ENCODE data around the gene OR7G1. TPM values are rescaled to one million over a fixed set of nuclear protein-coding genes. Genes with fewer than 3 reads are reported as not detected.
"Not testable (repeated sequence)": the region's sequence is repeated elsewhere in the genome, so short reads cannot be mapped to it uniquely, and the experiment has no call there.

Gene OR7G1
- total RNA-seq, 1 experiment from 2014 or later: not detected

DNA sequence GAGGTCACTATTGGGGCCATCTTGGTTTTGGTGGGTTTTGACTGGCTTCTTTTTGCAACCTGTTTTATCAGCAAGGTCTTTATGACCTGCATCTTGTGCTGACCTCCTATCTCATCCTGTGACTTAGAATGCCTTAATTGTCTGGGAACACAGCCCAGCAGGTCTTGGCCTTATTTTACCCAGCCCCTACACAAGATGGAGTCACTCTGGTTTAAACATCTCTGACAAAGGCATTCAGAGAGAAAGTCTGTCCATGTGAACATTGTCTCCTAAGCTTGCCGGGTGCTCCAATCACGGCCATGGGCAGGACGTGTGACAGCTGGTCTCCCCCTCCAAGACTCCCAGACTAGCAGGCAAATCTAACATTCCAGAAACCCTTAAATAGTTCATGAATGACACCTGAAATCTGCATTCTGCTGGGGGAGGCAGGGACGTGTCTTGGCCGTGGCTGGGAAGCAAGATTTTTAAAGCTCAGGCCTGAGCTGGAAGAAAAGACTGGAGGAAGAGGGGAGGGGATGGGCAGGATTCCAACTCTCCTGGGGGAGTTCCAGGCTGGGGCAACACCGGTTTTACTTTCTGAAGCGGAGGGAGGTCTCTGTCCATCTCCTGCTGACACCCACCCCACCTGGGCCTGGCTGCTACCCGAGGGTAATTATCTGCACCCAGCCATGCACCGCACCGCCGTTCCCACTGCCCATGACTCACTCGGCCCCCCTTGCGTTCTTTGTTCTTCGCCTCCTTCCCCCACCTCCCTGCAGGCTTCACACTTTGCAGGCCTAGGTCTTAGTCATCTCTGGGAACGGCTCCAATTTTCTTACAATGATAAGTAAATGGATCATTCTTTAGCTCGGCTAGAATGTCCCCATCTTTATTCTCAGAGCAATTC, 40.3 kb downstream of the OR7G1 start:
- H3K27ac Mint-ChIP-seq (ENCODE audit: unreplicated experiment): no peak overlapping the region
- POLR2A ChIA-PET: no interaction called here
- H3K36me3 Mint-ChIP-seq (ENCODE audit: insufficient read depth, unreplicated experiment): no peaks in the 10 kb centered on the region
- H3K27me3 ChIP-seq (replicated peaks; ENCODE audit: control insufficient read depth, insufficient read depth, low read length): no peaks in the 10 kb centered on the region
- H3K4me3 ChIP-seq (ENCODE audit: low read depth, low read length): no peak overlapping the region
- H3K36me3 ChIP-seq (ENCODE audit: control insufficient read depth, insufficient read depth, low read length): no peaks in the 10 kb centered on the region
- no peaks in the 10 kb centered on the region for H3K4me1 ChIP-seq
- H3K9me3 Mint-ChIP-seq (ENCODE audit: unreplicated experiment): no peaks in the 10 kb centered on the region
- TF ChIP-seq, protein P1, sequence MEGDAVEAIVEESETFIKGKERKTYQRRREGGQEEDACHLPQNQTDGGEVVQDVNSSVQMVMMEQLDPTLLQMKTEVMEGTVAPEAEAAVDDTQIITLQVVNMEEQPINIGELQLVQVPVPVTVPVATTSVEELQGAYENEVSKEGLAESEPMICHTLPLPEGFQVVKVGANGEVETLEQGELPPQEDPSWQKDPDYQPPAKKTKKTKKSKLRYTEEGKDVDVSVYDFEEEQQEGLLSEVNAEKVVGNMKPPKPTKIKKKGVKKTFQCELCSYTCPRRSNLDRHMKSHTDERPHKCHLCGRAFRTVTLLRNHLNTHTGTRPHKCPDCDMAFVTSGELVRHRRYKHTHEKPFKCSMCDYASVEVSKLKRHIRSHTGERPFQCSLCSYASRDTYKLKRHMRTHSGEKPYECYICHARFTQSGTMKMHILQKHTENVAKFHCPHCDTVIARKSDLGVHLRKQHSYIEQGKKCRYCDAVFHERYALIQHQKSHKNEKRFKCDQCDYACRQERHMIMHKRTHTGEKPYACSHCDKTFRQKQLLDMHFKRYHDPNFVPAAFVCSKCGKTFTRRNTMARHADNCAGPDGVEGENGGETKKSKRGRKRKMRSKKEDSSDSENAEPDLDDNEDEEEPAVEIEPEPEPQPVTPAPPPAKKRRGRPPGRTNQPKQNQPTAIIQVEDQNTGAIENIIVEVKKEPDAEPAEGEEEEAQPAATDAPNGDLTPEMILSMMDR (IDR thresholded peaks at IDR 0.05; ENCODE audit: insufficient read depth in 1 of 2, low read depth in 1 of 2, low read length in 1 of 2, severe bottlenecking in 1 of 2, unreplicated experiment in 1 of 2): no peak
- no peaks in the 10 kb centered on the region for H3K9me3 ChIP-seq
- BruUV-seq (replicated peaks): no TSS peak
- DNase-seq: no peak
- H3K27me3 Mint-ChIP-seq (ENCODE audit: insufficient read depth, unreplicated experiment): no peaks in the 10 kb centered on the region
- no peak overlapping the region for H3K4me3 Mint-ChIP-seq (ENCODE audit: unreplicated experiment)
- intact Hi-C loops (cut with micrococcal nuclease; ENCODE audit: unreplicated experiment): no loop called here
- H3K4me1 Mint-ChIP-seq (ENCODE audit: low read depth, unreplicated experiment): no peaks in the 10 kb centered on the region
- CTCF ChIA-PET: no interaction called here

- no TSS peak for BruUV-seq (replicated peaks)
These were observed 41.8 kb downstream of the OR7G1 start for GRCh38 chr19:9073806-9074205.

GRCh38 chr19:9071720-9072119, 43.8 kb downstream of the OR7G1 start:
- BruUV-seq (replicated peaks); CTCF ChIA-PET; H3K4me1 Mint-ChIP-seq (ENCODE audit: low read depth, unreplicated experiment); H3K27me3 ChIP-seq (replicated peaks; ENCODE audit: control insufficient read depth, insufficient read depth, low read length); H3K27ac Mint-ChIP-seq (ENCODE audit: unreplicated experiment); POLR2A ChIA-PET; intact Hi-C loops (cut with micrococcal nuclease; ENCODE audit: unreplicated experiment); H3K36me3 ChIP-seq (ENCODE audit: control insufficient read depth, insufficient read depth, low read length); H3K4me1 ChIP-seq; H3K9me3 Mint-ChIP-seq (ENCODE audit: unreplicated experiment); H3K4me3 ChIP-seq (ENCODE audit: low read depth, low read length); H3K4me3 Mint-ChIP-seq (ENCODE audit: unreplicated experiment); H3K27me3 Mint-ChIP-seq (ENCODE audit: insufficient read depth, unreplicated experiment); H3K9me3 ChIP-seq; DNase-seq; H3K36me3 Mint-ChIP-seq (ENCODE audit: insufficient read depth, unreplicated experiment): not testable (repeated sequence)

More at GRCh38 chr19:9073806-9074205, 41.8 kb downstream of the OR7G1 start:
- no peaks in the 10 kb centered on the region for H3K36me3 ChIP-seq (ENCODE audit: control insufficient read depth, insufficient read depth, low read length)
- no peaks in the 10 kb centered on the region for H3K4me1 ChIP-seq
- H3K4me1 Mint-ChIP-seq (ENCODE audit: low read depth, unreplicated experiment): no peaks in the 10 kb centered on the region
- intact Hi-C loops (cut with micrococcal nuclease; ENCODE audit: unreplicated experiment): no loop called here
- H3K9me3 ChIP-seq: no peaks in the 10 kb centered on the region
- TF ChIP-seq, protein P1 (IDR thresholded peaks at IDR 0.05; ENCODE audit: insufficient read depth in 1 of 2, low read depth in 1 of 2, low read length in 1 of 2, severe bottlenecking in 1 of 2, unreplicated experiment in 1 of 2): no peak
- H3K27me3 ChIP-seq (replicated peaks; ENCODE audit: control insufficient read depth, insufficient read depth, low read length): no peaks in the 10 kb centered on the region
- no peak for DNase-seq
- no peaks in the 10 kb centered on the region for H3K36me3 Mint-ChIP-seq (ENCODE audit: insufficient read depth, unreplicated experiment)
- no peaks in the 10 kb centered on the region for H3K9me3 Mint-ChIP-seq (ENCODE audit: unreplicated experiment)
- ChIA-PET CTCF (no interaction called here), POLR2A (no interaction called here)
- no peak overlapping the region for H3K4me3 Mint-ChIP-seq (ENCODE audit: unreplicated experiment)
- no peak overlapping the region for H3K27ac Mint-ChIP-seq (ENCODE audit: unreplicated experiment)
- H3K27me3 Mint-ChIP-seq (ENCODE audit: insufficient read depth, unreplicated experiment): no peaks in the 10 kb centered on the region
- H3K4me3 ChIP-seq (ENCODE audit: low read depth, low read length): no peak overlapping the region
